HG03354 (cell line): Measurements from ENCODE around the gene ZNF80.
"Not testable (repeated sequence)": the region's sequence is repeated elsewhere in the genome, so short reads cannot be mapped to it uniquely, and the experiment has no call there.

Source experiments
- ATAC-seq: cut with Tn5 transposase; IDR thresholded peaks from one replicate; pipeline ENCODE4 v1.9.1; 2021; ENCODE audit warnings: mild to moderate bottlenecking; ENCODE audit not compliant: unreplicated experiment, poor library complexity, severe bottlenecking

The ZNF80 gene

GRCh38 chr3:114237478-114237877 is at the start of gene ZNF80:
Gene ZNF80 (minus strand): TSS chr3:114237578. CDS start chr3:114237074, 504 bp downstream.
- not testable (repeated sequence) for ATAC-seq

DNA sequence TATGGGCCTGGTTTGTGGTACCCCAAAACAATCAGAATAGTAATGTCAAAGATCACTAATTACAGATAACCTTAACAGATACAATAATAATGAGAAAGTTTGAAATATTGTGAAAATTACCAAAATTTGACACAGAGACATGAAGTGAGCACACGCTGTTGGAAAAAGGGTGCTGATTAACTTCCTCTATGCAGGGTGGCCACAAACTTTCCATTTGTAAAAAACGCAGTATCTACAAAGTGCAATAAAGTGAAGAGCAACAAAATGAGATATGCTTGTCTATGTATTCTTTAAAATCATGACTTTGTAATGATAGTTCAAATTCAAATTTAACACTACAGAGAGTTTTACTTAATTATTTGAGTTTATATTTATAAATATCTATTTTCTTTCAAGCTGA is 48.9 kb upstream of the ZNF80 start:
- no peak for ATAC-seq

GRCh38 chr3:114285648-114286230 is 48.4 kb upstream of the ZNF80 start:
- ATAC-seq: no peak

DNA sequence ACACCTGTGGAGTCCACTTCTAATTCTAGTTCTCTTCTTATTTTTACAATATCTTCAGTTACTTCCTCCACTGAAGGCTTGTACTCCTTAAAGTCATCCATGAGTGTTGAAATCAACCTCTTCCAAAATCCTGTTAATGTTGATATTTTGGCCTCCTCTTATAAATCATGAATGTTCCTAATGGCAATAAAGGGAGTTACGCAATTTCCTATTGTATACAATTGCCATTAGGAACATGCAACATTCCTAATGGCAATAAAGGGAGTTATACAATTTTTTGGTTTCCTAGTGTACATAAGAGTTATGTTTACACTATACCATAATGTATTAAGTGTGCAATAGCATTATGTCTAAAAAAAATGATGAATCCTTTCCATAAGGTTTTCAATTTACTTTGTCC is 47.3 kb upstream of the ZNF80 start:
- ATAC-seq: no peak

DNA sequence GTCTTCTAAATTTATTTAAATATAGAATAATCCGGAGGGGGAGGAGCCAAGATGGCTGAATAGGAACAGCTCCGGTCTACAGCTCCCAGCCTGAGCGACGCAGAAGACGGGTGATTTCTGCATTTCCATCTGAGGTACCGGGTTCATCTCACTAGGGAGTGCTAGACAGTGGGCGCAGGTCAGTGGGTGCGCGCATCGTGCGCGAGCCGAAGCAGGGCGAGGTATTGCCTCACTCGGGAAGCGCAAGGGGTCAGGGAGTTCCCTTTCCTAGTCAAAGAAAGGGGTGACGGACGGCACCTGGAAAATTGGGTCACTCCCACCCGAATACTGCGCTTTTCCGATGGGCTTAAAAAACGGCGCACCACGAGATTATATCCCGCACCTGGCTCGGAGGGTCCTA is 39.5 kb upstream of the ZNF80 start:
- ATAC-seq: not testable (repeated sequence)

GRCh38 chr3:114274929-114275328 is 37.6 kb upstream of the ZNF80 start:
- no peak for ATAC-seq

DNA sequence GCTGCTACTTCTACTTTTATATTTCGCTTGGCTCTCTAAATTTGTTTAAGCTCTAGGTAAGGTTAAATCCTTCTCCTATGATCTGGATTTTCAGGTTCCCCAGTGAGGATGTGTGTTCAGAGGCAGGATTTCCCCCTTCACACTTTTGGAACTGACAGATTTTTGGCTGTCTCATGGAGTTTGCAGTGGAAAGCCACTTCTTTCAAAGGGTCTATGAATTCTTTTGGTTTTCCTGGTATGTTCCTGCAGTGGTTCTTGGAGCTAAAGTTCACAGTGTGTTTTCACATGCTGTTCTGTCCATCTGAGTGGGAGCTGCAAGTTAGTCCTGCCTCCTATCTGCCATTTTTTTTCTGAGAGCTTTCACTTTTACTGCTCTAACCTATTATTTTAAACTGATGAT is 34.9 kb upstream of the ZNF80 start:
- ATAC-seq: no peak

DNA sequence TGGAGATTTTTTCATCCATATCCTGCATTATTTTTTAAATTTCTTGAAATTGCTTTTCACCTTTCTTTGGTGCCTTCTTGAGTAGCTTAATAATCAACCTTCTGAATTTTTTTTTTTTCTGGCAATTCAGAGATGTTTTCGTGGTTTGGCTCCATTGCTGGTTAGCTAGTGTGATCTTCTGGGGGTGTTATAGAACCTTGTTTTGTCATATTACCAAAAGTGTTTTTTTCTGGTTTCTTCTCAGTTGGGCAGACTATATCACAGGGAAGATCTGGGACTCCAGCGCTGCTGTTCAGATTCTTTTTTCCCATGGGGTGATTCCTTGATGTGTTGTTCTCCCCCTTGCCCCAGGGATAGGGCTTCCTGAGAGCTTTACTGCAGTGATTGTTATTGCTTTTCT is 32.6 kb upstream of the ZNF80 start:
- ATAC-seq: no peak

GRCh38 chr3:114260152-114260551 is 22.8 kb upstream of the ZNF80 start:
- no peak for ATAC-seq

DNA sequence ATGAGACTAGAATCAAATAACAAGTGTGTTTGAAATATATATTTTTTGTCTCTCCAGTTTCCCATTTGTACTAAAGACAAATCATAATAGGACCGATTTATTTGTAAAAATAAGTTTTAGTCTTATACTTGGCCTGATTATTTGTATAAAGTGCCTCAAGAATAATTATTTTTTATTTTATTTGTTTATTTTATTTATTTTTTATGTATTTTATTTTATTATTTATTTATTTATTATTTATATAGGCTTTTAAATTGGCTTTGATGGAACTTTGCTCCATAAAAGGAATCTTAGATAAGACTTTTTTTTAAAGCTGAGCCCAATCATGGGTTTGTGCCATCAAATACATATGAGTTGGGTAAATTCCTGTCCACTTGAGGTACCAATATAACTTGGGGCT is 22.2 kb upstream of the ZNF80 start:
- ATAC-seq: no peak

GRCh38 chr3:114253505-114253904 is 16.1 kb upstream of the ZNF80 start:
- ATAC-seq: no peak

DNA sequence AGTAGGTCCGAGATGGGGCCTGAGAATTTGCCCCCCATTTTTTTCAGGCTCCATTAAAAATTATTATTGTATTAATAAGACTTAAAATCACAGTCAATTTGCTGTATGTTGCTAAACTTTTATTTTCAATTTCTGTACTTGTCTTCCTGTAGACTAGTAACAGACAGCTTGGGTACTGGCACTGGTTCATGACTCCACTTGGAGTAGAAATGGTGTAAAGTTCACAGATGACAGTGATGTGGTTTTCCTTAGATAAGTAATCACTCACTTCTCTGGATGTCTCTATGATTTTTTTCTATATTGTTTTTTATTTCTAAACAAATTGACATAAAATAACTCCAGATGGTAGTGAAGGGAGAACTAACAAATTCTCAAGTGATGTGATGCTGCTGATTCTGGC is 15.6 kb upstream of the ZNF80 start:
- no peak for ATAC-seq

DNA sequence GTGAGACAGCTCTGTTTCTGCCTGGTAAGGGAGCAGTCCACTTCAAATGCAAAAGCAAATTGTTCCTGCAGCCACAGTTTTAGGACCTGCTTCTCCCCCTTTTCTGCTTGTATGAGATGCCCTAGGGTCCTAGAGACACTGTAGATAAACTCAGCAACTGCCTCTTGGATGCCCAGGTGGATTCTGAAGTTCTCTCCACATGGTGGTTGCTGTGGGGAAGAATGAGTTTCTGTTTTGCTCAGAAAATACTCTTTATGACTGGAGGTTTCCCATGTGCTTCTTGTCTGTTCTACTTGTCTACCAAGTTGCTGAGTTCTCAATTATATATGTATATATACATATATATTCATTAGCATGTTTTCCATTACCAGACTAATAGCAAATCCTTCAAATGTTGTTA is 5.6 kb upstream of the ZNF80 start:
- ATAC-seq: peak; percentile 99

DNA sequence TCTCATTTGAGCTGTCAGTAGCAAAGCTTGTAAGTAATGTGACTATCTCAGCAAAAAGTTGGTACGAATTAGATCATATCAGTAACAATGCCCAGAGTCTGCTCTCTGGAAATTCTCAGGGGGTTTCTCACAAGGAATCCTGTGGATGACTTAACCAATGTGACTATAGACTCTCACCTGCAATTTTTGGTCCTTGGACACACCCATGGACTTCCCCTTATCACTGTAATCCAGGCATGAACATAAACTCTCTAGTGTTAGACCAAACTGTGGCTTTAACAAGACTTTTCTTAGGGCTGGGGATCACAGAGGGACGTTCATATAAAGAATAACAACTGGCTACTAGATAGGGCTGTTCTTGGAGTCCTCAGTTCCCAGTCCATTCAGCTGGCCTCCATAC is 3.9 kb upstream of the ZNF80 start:
- no peak for ATAC-seq

DNA sequence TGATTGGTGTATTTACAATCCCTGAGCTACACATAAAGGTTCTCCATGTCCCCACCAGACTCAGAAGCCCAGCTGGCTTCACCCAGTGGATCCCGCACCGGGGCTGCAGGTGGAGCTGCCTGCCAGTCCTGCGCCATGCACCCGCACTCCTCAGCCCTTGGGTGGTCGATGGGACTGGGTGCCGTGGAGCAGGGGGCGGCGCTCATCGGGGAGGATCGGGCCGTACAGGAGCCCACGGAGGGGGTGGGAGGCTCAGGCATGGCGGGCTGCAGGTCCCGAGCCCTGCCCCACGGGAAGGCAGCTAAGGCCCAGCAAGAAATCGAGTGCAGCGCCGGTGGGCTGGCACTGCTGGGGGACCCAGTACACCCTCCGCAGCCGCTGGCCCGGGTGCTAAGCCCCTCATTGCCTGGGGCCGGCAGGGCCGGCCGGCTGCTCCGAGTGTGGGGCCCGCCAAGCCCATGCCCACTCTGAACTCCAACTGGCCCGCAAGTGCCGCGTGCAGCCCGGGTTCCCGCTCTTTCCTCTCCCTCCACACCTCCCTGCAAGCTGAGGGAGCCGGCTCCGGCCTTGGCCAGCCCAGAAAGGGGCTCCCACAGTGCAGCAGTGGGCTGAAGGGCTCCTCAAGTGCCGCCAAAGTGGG is 888 bp upstream of the ZNF80 start:
- ATAC-seq: not testable (repeated sequence)

DNA sequence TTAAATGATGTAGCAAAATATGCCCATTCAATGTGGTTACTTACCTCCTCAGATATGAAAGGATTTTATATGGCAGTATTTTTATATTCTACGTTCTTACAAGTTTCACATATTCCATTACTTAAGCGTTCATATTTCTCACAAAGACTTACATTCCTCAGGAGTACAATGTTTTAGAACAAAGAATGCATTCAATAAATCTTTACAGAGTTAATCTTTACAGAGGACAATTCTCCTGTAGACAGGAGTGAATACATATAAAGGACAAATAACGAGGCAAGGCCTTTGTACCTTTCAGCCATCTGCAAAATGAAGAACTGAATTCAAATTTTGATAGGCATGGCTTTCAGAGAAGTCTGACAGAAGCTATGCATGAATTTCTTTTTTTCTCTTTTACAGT is 1.9 kb downstream of the ZNF80 start:
- no peak for ATAC-seq

DNA sequence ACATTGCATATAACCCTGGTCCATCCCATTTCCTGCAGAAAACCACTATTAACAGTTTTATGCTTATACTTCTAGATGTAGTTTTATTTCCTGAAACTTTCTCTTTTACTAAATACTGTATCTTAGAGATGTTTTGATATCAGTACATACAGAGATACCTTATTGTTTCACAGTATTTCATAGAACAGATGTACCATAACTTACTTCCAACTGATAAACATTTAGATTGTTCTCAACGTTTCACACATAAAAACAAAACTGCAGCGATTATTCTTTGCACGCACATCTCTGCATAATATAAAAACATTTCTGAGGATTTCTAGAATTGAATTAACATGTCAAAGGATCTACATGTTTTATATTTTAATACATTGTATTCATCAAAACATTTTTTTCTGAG is 2.6 kb downstream of the ZNF80 start:
- ATAC-seq: no peak

GRCh38 chr3:114231616-114232015 is 5.8 kb downstream of the ZNF80 start:
- no peak for ATAC-seq

GRCh38 chr3:114227076-114227475 is 10.3 kb downstream of the ZNF80 start:
- no peak for ATAC-seq

DNA sequence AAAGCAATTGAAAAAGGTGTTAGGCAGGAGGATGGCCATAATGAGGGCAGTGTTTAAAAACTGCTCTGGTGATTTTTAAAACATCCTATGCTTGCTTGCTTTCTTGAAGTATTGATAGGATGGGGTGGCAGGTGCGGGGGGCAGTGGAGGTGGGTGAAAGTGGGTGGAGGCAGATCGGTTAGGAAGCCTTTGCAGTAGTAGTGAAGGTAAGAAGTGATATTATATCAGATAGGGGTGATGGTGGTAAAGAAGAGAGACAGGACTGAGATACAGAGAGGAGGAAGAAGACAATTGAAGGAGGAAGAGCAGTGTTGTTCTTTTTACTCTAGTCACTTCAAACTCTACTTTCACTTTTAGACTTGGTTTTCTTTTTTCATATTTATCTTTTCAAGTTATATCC is 11.1 kb downstream of the ZNF80 start:
- no peak for ATAC-seq

DNA sequence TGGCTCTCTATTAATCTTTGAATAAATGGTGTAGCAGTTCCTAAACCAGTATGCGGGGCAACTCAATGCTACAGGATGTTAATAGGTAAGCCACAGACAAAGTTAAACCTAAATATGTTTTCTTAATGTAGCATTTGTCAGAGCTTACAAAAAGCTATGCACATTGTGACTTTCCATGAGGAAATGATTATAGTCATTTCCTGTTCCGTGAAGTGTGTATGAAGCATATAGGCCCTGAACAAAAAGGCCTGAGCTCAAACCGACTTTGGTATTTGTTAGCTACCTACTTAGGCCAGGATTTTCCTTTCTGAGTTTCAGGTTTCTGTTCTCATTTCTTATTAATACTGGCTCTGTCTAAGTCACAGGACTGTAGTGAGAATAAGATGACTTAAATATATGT is 14.2 kb downstream of the ZNF80 start:
- ATAC-seq: peak; percentile 91

GRCh38 chr3:114221881-114222264 is 15.5 kb downstream of the ZNF80 start:
- no peak for ATAC-seq
